ENCODE data around the gene GOLGA8S.
"Not testable (repeated sequence)": the region's sequence is repeated elsewhere in the genome, so short reads cannot be mapped to it uniquely, and the experiment has no call there.

GOLGA8S gene

DNA sequence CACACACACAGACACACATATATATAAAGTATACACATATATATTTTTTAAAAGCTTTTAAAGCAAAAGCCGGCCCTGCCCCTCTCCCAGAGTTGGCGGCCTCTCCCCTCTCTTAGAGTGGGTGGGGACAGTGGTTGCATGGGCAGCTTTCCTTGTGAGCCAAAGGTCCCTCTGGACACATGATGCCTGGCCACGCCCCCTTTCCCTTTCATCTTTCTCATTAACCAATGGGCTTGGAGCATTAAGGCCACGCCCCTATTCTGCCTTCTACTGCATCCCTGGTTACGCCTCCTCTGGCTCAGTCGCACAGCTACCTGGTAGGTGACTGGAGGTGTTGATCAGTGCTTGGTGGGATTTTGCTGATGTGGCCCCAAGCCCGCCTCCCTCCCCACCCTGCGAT lies at the start of gene GOLGA8S:
Gene GOLGA8S (plus strand): TSS at position 301 of the 400 bp plus-strand sequence. CDS start 62 bp downstream, at position 363.
- not testable (repeated sequence) for DNase-seq (ENCODE audit: low spot score)

DNA sequence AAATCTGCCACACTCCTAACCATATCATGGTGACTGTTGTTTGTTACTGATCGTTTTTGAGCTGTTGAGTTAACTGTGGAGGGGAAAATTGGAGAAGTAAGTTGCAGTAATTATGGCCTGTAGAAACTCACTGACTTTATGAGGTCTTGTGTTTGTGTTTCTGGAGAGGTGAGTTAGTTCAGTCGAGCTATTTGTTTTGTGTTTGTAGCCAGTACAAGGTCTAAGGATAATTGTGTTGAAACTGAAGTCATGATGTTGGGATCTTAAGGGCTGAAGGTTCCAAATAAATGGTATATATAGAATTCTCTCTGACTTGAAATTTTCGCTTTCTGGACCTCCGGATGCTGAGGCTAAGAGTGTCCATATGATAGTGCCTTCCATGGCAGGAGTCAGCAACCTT lies 49.7 kb upstream of the GOLGA8S start:
- DNase-seq (ENCODE audit: low spot score) = not testable (repeated sequence)

DNA sequence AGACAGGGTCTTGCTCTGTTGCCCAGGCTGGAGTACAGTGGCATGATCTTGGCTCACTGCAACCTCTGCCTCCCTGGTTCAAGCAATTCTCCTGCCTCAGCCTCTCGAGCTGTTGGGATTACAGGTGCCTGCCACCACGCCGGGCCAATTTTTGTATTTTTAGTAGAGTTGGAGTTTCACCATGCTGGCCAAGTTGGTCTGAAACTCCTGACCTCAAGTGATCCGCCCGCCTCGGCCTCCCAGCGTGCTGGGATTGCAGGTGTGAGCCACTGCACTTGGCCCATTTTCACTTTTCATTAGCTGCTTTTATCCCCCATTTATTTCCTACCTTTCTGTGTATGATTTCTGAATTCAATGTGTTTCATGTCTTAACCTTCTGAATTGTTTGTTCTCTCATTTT lies 48.6 kb upstream of the GOLGA8S start:
- not testable (repeated sequence) for DNase-seq (ENCODE audit: low spot score)

DNA sequence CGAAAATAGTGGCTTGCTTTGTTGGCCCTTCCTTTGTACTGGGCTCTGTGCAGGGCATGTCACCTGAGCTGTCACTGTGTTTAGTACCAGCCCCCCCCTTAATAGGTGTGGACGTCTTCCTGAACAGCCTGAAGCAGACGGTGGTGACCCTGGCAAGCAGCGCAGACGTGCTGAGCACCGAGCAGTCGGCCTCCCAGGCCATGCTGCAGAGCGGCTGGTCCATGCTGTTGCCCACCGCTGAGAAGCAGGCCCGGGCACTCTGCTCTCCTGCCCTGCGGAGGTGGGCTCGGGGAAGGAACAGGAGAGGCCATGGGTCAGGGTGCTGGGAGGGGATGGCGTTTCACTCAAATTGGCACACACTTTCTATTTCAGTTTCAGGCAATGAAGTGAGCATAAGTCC lies 43.3 kb upstream of the GOLGA8S start:
- not testable (repeated sequence) for DNase-seq (ENCODE audit: low spot score)

DNA sequence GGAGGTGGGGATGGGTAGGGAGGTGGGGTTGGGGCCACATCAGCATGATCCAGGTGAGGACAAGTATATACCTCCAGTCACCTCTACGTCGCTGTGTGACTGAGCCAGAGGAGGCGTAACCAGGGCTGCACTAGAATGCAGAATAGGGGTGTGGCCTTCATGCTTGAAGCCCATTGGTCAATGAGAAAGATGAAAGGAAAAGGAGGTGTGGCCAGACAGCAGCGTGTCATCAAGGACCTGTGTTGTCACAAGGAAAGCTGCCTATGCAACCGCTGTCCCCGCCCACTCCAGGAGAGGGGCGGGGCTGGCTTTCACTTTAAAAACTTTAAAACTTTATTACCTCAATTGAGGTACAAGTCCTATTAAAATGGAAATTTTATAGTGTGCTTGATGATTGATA lies 20.5 kb upstream of the GOLGA8S start, which contains the start of gene GOLGA6L26:
Gene GOLGA6L26 (minus strand): TSS at position 101 of the 400 bp plus-strand sequence. CDS start 61 bp downstream, at position 40.
- not testable (repeated sequence) for DNase-seq (ENCODE audit: low spot score)

DNA sequence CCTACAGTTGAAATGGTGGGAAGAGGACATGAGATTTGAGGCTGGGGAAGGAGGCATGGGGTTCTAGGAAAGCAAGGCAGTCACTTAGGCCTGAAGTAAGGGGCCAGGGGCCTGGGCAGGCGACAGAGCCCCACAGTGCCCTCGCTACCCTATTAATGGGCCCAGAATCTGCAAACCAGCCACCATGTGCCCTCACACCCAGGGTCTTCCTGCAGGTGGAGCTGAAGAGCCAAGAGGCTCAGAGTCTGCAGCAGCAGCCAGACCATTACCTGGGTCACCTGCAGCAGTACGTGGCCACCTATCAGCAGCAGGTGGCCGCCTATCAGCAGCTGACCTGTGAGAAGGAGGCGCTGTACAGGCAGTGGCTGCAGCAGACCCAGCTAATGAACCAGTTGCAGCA lies 8.1 kb downstream of the GOLGA8S start:
- DNase-seq (ENCODE audit: low spot score) = not testable (repeated sequence)

DNA sequence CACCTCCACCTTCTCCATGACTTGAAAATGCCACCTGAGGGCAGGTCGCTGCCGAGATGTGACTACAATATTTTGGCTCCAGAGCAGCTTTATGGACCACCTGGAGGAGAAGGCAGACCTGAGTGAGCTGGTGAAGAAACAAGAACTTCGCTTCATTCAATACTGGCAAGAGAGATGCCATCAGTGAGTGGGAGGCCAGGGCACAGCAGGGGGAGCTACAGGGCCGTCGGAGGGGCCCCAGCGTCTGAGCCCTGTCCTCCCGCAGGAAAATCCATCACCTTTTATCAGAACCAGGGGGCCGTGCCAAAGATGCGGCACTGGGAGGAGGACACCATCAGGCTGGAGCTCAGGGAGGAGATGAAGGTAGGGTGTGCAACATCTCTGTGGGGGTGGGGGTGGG lies 9.7 kb downstream of the GOLGA8S start:
- DNase-seq (ENCODE audit: low spot score) = not testable (repeated sequence)

GRCh38 chr15:23370578-23370977 lies 16.0 kb downstream of the GOLGA8S start:
- DNase-seq (ENCODE audit: low spot score) = no peak

DNA sequence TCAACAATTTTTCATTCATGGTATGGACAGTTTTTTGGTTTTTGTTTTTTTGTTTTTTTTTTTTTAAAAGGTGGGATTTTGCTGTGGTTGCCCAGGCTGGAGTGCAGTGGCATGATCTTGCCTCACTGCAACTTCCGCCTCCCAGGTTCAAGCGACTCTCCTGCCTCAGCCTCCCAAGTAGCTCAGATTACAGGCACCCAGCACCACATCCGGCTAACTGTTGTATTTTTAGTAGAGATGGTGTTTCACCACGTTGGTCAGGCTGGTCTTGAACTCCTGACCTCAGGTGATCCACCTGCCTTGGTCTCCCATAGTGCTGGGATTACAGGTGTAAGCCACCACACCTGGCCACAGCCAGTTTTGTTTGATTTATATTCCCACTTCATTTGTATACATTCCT lies 16.6 kb downstream of the GOLGA8S start:
- DNase-seq (ENCODE audit: low spot score) = not testable (repeated sequence)

DNA sequence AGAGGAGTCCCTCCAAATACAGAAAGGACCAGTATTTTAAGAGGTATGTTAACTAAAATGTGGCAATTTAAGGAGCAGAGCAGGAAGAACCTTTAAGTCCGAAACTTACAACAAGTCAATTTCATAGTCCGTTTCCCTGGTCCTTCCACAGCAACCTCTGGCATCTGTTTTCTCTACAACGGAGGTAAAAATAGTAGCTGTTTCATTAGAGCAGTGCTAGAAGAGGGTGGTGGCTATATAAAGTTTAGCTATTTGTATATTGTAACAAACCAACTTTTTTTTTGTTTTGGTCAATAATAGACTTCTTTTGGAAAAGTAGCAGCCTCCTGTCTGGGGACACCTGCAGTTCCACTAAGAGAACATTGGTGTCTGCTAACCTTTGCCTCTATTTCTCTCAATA lies 17.3 kb downstream of the GOLGA8S start:
- DNase-seq (ENCODE audit: low spot score) = not testable (repeated sequence)

GRCh38 chr15:23372284-23372683 lies 17.7 kb downstream of the GOLGA8S start:
- no peak for DNase-seq (ENCODE audit: low spot score)

- DNase-seq (ENCODE audit: low spot score) = not testable (repeated sequence)
These were observed 18.5 kb downstream of the GOLGA8S start for GRCh38 chr15:23372891-23373600.

GRCh38 chr15:23374226-23374625 lies 19.7 kb downstream of the GOLGA8S start:
- DNase-seq (ENCODE audit: low spot score) = not testable (repeated sequence)

DNA sequence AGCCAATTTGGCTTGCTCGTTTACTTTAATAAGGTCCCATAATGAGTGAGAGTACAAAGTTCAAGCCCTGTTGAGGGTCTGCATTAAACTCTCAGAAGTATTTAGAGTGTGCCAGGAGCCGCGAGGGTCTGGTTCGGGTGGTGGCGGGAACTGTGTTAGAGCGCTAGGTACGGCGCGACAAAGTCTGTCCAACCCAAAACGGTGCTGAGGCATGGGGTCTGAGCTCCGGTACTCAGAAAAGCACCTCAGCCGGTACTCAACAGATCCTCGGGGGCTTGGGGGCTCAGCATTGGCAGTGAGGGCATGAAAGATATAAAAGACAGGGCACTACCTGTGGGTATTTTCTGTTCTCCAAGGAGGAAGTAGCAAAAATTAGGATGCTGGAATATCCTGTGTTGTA lies 24.4 kb downstream of the GOLGA8S start:
- not testable (repeated sequence) for DNase-seq (ENCODE audit: low spot score)

DNA sequence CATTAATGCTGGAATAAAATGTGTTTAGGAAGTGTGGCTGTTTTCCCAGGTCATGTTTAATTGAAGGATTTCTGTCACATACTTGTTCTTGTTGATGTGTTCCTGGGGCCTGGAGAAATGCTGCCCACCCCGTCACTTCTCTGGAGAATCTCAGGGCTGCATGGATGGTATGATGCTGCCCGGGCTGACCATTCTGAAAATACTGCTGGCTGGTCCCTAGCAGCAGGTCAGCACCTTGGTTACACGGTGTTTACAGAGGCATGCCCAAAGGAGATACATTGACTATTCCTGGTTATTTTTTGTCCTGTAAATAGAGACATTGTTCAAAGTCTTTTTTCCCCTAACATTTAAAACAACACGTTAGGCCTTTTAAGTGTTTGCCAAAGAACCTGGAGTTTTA lies 26.2 kb downstream of the GOLGA8S start:
- not testable (repeated sequence) for DNase-seq (ENCODE audit: low spot score)

- DNase-seq (ENCODE audit: low spot score) = not testable (repeated sequence)
These were observed 26.6 kb downstream of the GOLGA8S start for GRCh38 chr15:23381192-23381591.

DNA sequence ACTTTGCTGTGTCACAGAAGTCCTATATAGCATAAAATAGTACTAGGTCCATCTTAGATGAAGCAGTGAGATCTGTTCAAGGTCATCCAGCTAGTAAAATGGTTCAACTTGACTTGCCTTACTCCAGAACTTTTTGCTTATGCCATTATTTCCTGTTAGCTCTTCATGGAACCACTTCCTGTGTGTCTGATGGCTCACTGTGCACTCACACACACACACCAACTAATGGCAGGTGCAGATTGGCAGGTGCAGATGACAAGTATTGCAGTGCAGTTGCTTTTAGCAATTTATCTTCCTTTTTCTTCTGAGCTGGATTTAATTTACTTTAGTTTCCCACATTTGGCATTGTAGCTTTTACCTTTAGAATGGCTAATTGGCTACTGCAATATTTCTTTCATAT lies 29.8 kb downstream of the GOLGA8S start:
- no peak for DNase-seq (ENCODE audit: low spot score)

GRCh38 chr15:23385886-23386430 lies 31.4 kb downstream of the GOLGA8S start:
- DNase-seq (ENCODE audit: low spot score) = no peak

- DNase-seq (ENCODE audit: low spot score) = no peak
These were observed 33.2 kb downstream of the GOLGA8S start for GRCh38 chr15:23387621-23388190.

GRCh38 chr15:23395030-23395692 lies 40.6 kb downstream of the GOLGA8S start:
- no peak for DNase-seq (ENCODE audit: low spot score)

DNA sequence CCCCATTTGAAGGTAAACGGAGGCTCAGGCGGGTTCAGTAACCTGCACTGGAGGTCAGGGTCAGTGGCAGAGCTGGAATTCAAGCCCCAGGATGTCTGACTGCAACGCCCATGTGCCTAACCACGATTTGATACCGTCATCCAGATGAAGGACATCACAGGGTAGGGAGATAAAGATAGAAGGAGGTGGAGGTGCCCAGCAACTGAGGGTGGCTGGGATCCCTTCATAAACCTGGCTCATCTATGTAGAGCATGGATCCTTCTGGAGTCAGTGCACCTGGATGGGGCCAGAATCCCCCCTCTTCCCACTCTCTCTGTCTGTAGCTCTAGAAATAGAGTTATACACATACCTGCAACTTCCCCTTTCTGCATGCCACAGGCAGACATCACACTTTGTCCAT lies 41.3 kb downstream of the GOLGA8S start:
- DNase-seq (ENCODE audit: low spot score) = no peak

- DNase-seq (ENCODE audit: low spot score) = peak; percentile 7
These were observed 43.2 kb downstream of the GOLGA8S start for GRCh38 chr15:23397779-23398178.

- DNase-seq (ENCODE audit: low spot score) = not testable (repeated sequence)
These were observed 43.8 kb downstream of the GOLGA8S start for GRCh38 chr15:23398357-23398756.

Data from Ammon's horn (tissue), 1 donor.